Erythroblast (primary cell): ENCODE results near the gene PHACTR3.

ENCODE experiments used
- GATA1 ChIP-seq: IDR thresholded peaks from 2 replicates; pipeline ENCODE4 v1.6.1; 2011; ENCODE audit warnings: low read depth, mild to moderate bottlenecking, control low read depth, low read length, moderate library complexity
- POLR2A ChIP-seq: IDR thresholded peaks from 2 replicates; pipeline ENCODE4 v1.6.1; 2011; ENCODE audit warnings: mild to moderate bottlenecking, low read length

- TF ChIP-seq POLR2A (no peak), GATA1 (no peak)
These were observed 3.9 kb upstream of the PHACTR3 start for GRCh38 chr20:59600472-59600871.
